ENCODE data around the gene PRIM2.
"Not testable (repeated sequence)": the region's sequence is repeated elsewhere in the genome, so short reads cannot be mapped to it uniquely, and the experiment has no call there.

Gene PRIM2

GRCh38 chr6:57505251-57505650 is 187.8 kb downstream of the PRIM2 start:
- DNase-seq (ENCODE audit: low read depth), result not testable (repeated sequence)

DNA sequence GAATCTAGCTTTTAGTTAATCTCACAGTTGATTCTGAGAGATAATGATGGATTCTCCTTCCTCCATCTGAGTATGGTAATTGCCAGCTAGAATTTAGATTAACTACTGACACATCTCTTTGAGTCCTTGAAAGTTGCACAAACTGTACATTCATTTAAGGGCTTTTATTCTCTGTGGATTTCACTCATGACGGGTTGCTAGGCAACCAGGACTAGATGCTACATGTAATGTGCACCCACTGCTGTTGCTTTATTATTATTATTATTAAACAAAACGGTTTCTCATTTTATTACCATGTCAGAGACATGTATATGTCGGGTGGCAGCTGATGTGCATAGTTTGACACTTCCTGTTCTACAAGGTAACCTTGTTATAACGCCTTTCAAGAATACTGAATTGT is 193.0 kb downstream of the PRIM2 start:
- not testable (repeated sequence) for DNase-seq (ENCODE audit: low read depth)

DNA sequence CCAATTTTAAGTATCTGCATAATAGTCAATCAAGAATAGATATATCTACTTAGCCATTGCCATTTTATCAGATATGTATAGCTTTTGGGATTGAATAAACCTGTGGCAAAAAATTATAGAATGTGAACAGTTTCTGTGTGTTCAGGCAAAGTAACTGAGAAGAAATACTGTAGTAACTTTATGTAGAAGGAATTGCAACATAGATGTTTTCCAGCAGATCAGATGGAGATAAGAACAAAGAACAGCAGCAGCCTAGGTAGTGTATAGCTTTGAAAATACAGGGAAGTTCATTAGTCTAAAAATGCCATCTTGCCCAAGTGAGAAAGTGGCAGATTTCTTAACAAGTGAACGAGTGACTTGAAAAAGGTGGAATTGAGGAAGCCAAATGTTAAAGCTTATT is 197.7 kb downstream of the PRIM2 start:
- DNase-seq (ENCODE audit: low read depth), result not testable (repeated sequence)

GRCh38 chr6:57515845-57516244 is 198.4 kb downstream of the PRIM2 start:
- not testable (repeated sequence) for DNase-seq (ENCODE audit: low read depth)

GRCh38 chr6:57516776-57517175 is 199.3 kb downstream of the PRIM2 start:
- DNase-seq (ENCODE audit: low read depth), result not testable (repeated sequence)

DNA sequence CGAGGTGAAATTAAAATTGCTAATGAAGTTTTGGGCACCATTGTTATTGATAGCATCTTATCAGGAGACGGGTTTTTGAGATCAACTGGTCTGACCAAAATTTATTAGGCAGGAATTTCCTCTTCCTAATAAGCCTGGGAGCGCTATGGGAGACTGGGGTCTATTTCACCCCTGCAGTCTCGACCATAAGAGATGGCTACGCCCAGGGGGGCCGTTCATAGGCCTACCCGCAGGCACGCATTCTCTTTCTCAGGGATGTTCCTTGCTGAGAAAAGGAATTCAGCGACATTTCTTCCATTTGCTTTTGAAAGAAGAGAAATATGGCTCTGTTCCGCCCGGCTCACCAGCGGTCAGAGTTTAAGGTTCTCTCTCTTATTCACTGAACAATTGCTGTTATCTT is 201.8 kb downstream of the PRIM2 start:
- DNase-seq (ENCODE audit: low read depth), result not testable (repeated sequence)

- DNase-seq (ENCODE audit: low read depth), result not testable (repeated sequence)
Observed at GRCh38 chr6:57521085-57521484, 203.7 kb downstream of the PRIM2 start.

GRCh38 chr6:57523221-57523620 is 205.8 kb downstream of the PRIM2 start:
- DNase-seq (ENCODE audit: low read depth), result not testable (repeated sequence)

- DNase-seq (ENCODE audit: low read depth), result not testable (repeated sequence)
Observed at GRCh38 chr6:57529755-57530154, 212.3 kb downstream of the PRIM2 start.

GRCh38 chr6:57532660-57533059 is 215.2 kb downstream of the PRIM2 start:
- DNase-seq (ENCODE audit: low read depth), result not testable (repeated sequence)

DNA sequence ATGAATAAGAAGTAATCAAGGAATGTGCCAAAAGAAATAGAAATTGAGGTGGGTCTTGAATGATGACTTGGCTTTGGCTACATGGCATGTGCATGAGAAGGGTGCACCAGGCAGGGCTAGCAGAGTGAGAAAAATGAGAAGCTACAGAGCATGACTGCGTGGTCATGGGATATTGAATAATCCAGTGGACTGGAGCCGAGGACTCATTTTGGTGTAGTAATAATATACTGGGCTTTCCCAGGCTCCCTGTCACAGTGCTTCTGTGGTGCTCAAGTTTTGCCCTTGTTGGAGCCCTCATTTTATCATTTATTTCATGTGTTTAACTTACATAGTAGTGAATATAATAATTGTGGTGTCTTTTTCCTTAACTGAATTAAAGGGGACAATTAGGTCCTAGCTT is 217.7 kb downstream of the PRIM2 start:
- DNase-seq (ENCODE audit: low read depth), result not testable (repeated sequence)

GRCh38 chr6:57535994-57536393 is 218.6 kb downstream of the PRIM2 start:
- DNase-seq (ENCODE audit: low read depth), result not testable (repeated sequence)

GRCh38 chr6:57537916-57538315 is 220.5 kb downstream of the PRIM2 start:
- DNase-seq (ENCODE audit: low read depth), result not testable (repeated sequence)

DNA sequence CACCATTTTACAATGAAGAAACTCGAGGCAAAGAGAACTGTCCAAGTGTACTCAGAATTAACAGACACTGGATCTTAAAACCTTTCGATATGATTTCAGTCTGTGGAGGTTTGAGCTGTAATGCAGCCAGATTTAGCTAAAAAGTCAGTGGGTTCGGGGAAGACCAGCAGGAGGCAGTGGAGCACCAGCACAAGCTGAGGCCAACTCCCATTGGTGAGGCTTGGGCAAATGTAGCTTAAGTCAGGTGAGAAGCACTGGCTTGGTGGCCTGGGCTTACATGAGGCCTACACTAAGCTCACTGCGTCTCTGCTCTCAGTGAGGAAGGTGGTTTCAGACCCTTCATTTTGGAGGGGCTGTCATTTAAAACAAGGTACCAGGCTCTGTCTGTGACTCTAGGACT is 234.5 kb downstream of the PRIM2 start:
- not testable (repeated sequence) for DNase-seq (ENCODE audit: low read depth)

DNA sequence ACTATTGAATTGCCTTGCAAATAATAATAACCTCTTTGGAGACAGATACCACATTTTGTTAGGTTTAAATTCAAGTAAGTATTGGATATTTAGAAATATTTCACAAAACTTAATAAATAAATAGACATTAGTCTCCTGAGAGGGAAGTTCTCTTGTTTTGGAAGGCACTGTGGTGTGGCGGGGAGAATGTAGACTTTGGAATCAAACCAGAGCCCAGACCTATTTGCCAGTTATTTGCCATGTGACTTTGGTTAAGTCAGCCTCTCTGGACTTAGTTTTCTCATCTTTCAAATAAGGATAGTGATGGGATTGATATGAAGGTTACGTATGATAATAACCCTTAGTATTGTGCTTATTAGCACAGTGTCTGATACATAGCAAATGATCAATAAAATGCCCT is 240.4 kb downstream of the PRIM2 start:
- DNase-seq (ENCODE audit: low read depth), result not testable (repeated sequence)

DNA sequence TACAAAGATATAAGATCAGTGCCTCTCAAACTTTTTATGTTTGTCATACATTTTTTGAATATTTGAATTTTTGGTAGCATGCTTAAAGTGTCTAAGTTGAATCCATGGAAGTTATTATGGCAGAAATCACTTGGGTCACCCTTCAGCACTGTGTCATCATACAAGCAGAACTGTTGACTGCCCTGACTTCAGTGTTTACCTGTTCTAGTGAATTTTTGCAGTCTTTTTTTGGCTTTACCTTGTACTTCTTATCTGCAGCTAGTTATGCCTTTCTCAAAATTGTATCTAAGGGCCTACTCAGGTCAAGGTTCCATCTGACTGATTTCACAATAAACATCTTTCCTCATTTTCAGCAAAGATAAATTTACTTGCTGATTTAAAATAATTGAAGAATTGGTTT is 241.7 kb downstream of the PRIM2 start:
- DNase-seq (ENCODE audit: low read depth), result not testable (repeated sequence)

DNA sequence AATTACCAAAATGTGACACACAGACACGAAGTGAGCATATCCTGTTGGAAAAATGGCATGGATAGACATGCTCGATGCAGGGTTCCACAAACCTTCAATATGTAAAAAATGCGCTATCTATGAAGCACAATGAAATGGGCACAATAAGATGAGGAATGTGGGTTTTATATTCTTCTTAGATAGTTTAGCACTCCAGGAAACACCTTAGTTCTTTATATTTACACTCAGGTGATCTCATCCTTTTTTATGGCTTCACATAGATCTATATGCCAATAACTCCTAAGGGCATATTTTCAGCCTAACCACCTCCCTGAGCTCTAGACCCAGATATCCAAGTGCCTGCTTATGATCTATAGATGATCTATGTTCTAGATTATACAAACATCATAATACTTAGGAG is 244.8 kb downstream of the PRIM2 start:
- DNase-seq (ENCODE audit: low read depth), result not testable (repeated sequence)

DNA sequence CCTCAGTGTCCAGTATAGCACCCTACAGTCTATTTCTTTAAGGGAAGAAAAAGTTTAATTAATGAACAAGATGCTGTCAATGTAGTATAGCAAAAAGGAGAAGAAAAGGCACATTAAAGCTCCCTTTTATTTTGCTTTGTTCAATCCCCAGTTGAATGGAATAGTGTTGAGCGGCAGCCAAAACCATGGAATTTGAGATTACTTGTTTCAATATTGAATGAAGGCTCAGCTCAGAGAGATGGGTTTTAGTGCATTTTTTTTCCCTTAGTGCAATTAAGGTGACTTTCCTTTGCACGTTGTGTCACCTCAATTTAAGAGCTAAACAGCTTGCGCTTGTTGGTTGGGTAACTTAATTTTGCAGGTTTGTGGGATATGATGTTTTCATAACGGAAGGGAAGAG is 254.7 kb downstream of the PRIM2 start:
- DNase-seq (ENCODE audit: low read depth), result not testable (repeated sequence)

GRCh38 chr6:57572844-57573243 is 255.4 kb downstream of the PRIM2 start:
- DNase-seq (ENCODE audit: low read depth), result not testable (repeated sequence)

GRCh38 chr6:57577023-57577422 is 259.6 kb downstream of the PRIM2 start:
- DNase-seq (ENCODE audit: low read depth), result not testable (repeated sequence)

GRCh38 chr6:57579489-57579888 is 262.1 kb downstream of the PRIM2 start:
- not testable (repeated sequence) for DNase-seq (ENCODE audit: low read depth)

DNA sequence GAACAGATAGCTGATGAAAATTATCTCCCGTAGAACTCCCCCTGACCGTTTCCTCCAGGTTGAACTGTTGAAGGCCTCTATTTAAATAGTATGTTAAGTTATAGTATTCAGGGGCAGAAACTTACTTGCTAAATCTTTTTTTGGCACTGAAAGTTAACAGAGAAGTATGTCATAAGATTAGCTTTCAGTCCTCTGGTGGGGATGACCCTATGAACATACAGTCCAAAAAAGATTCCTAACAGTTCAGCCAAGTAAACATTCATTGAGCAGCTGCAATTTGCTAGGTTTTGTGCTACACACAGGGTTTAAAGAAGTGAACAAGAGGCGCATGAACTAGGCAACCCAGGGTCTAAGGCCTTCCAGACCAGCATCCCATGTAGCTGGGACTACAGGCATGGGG is 264.2 kb downstream of the PRIM2 start:
- not testable (repeated sequence) for DNase-seq (ENCODE audit: low read depth)

GRCh38 chr6:57601105-57601504 is 283.7 kb downstream of the PRIM2 start:
- DNase-seq (ENCODE audit: low read depth), result not testable (repeated sequence)

DNA sequence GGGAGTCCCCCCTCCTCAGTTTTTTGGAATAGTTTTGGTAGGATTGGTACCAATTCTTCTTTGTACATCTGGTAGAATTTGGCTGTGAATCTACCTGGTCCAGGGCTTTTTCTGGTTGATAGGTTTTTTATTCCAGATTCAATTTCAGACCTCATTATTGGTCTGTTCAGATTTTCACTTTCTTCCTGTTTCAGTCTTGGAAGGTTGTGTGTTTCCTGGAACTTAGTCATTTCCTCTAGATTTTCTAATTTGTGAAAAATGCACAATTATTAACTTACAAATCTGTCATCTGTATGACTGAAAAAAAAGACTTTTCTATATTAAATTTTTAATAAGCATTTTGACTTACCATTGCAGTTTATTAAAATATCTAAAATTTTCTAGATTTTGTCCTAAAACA is 287.9 kb downstream of the PRIM2 start:
- DNase-seq (ENCODE audit: low read depth), result not testable (repeated sequence)

GRCh38 chr6:57606331-57606730 is 288.9 kb downstream of the PRIM2 start:
- DNase-seq (ENCODE audit: low read depth), result not testable (repeated sequence)

Data from HS-27A (cell line).